ENCODE measurements around the gene ZNF641.
A peak's percentile ranks its signal among the peaks of the same experiment; 100 is the strongest.

The ZNF641 gene

GRCh38 chr12:48350249-48351021 is at the start of gene ZNF641:
Gene ZNF641 (minus strand): TSS chr12:48350919. CDS start chr12:48348090, 2,829 bp downstream.
- no peaks in the 10 kb centered on the region for H3K36me3 ChIP-seq (ENCODE audit: insufficient read depth)
- peaks cover 14% of the 10 kb centered on the region for H3K4me1 ChIP-seq (ENCODE audit: low read depth, poor library complexity, severe bottlenecking)
- peak within 1 kb of the TSS; percentile 97 for H2AFZ ChIP-seq (ENCODE audit: low read depth)
- H3K27me3 ChIP-seq (ENCODE audit: insufficient read depth, low read depth) = no peaks in the 10 kb centered on the region
- H3K4me2 ChIP-seq = peak within 1 kb of the TSS; percentile 79
- no peaks in the 10 kb centered on the region for H4K20me1 ChIP-seq (ENCODE audit: insufficient read depth)
- TF ChIP-seq CTCF (conservative IDR thresholded peaks at IDR 0.05; ENCODE audit: low read depth, low read length) = no peak
- H3K27ac ChIP-seq = peak within 1 kb of the TSS; percentile 48
- peak within 1 kb of the TSS; percentile 71 for H3K9ac ChIP-seq
- no peaks in the 10 kb centered on the region for H3K79me2 ChIP-seq (ENCODE audit: insufficient read depth, low read depth)
- H3K4me3 ChIP-seq (IDR thresholded peaks at IDR 0.05; ENCODE audit: insufficient read depth, low read depth, low read length) = no peak within 1 kb of the TSS

GRCh38 chr12:48390026-48390425 is 39.3 kb upstream of the ZNF641 start:
- no peaks in the 10 kb centered on the region for H3K36me3 ChIP-seq (ENCODE audit: insufficient read depth)
- no peak overlapping the region for H3K4me2 ChIP-seq
- H3K4me1 ChIP-seq (ENCODE audit: low read depth, poor library complexity, severe bottlenecking) = peaks cover 4% of the 10 kb centered on the region
- H3K79me2 ChIP-seq (ENCODE audit: insufficient read depth, low read depth) = no peaks in the 10 kb centered on the region
- no peak overlapping the region for H3K9ac ChIP-seq
- H3K27me3 ChIP-seq (ENCODE audit: insufficient read depth, low read depth) = no peaks in the 10 kb centered on the region
- H4K20me1 ChIP-seq (ENCODE audit: insufficient read depth) = no peaks in the 10 kb centered on the region
- TF ChIP-seq CTCF (conservative IDR thresholded peaks at IDR 0.05; ENCODE audit: low read depth, low read length) = no peak
- no peak overlapping the region for H3K27ac ChIP-seq
- no peak overlapping the region for H3K4me3 ChIP-seq (IDR thresholded peaks at IDR 0.05; ENCODE audit: insufficient read depth, low read depth, low read length)
- H2AFZ ChIP-seq (ENCODE audit: low read depth) = no peak overlapping the region

- no peaks in the 10 kb centered on the region for H3K27me3 ChIP-seq (ENCODE audit: insufficient read depth, low read depth)
- peaks cover 4% of the 10 kb centered on the region for H3K4me1 ChIP-seq (ENCODE audit: low read depth, poor library complexity, severe bottlenecking)
- H2AFZ ChIP-seq (ENCODE audit: low read depth) = no peak overlapping the region
- H3K79me2 ChIP-seq (ENCODE audit: insufficient read depth, low read depth) = no peaks in the 10 kb centered on the region
- no peak overlapping the region for H3K27ac ChIP-seq
- no peak overlapping the region for H3K4me2 ChIP-seq
- H3K36me3 ChIP-seq (ENCODE audit: insufficient read depth) = no peaks in the 10 kb centered on the region
- H4K20me1 ChIP-seq (ENCODE audit: insufficient read depth) = no peaks in the 10 kb centered on the region
- no peak for TF ChIP-seq CTCF (conservative IDR thresholded peaks at IDR 0.05; ENCODE audit: low read depth, low read length)
- no peak overlapping the region for H3K4me3 ChIP-seq (IDR thresholded peaks at IDR 0.05; ENCODE audit: insufficient read depth, low read depth, low read length)
- H3K9ac ChIP-seq = no peak overlapping the region
Measured at GRCh38 chr12:48389409-48389808, 38.7 kb upstream of the ZNF641 start.

- H3K4me3 ChIP-seq (IDR thresholded peaks at IDR 0.05; ENCODE audit: insufficient read depth, low read depth, low read length) = no peak overlapping the region
- peaks cover 4% of the 10 kb centered on the region for H3K4me1 ChIP-seq (ENCODE audit: low read depth, poor library complexity, severe bottlenecking)
- H3K27me3 ChIP-seq (ENCODE audit: insufficient read depth, low read depth) = no peaks in the 10 kb centered on the region
- H3K27ac ChIP-seq = no peak overlapping the region
- TF ChIP-seq CTCF (conservative IDR thresholded peaks at IDR 0.05; ENCODE audit: low read depth, low read length) = no peak
- H3K79me2 ChIP-seq (ENCODE audit: insufficient read depth, low read depth) = no peaks in the 10 kb centered on the region
- no peaks in the 10 kb centered on the region for H4K20me1 ChIP-seq (ENCODE audit: insufficient read depth)
- no peak overlapping the region for H2AFZ ChIP-seq (ENCODE audit: low read depth)
- H3K36me3 ChIP-seq (ENCODE audit: insufficient read depth) = no peaks in the 10 kb centered on the region
- H3K9ac ChIP-seq = no peak overlapping the region
- H3K4me2 ChIP-seq = no peak overlapping the region
Measured at GRCh38 chr12:48388938-48389337, 38.2 kb upstream of the ZNF641 start.

Measured in KMS-11 (cell line).